ENCODE measurements around the gene TPRG1L.

TPRG1L gene

DNA sequence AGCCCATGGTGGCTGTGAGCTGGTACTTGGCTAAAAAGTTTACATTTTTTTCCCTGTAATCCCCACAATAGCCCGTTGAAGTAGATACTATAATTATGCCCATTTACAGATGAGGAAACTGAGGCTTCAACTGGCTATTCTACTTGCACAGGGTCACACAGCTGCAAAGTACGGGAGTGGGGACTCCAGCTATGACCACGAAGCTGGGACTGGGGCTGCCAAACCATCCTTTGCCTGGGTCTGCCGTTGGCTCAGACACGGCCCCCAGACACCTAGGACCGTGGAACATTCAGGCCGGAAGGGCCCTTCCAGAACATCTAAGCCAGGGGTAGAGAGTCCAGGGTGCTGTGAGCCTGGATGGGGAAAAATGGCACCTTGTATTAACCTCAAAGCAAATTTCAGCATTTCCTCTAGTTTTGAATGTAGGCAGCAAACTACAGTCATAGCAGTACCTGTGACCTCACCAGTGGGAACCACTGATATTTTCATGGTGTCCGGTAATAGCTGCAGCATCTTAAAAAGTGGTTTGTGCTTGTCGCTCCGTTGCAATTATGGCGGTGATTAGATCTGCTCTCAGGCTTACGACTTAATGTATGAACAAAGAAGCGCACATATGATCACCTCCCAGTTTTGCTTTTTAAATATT, 31.8 kb downstream of the TPRG1L start:
- H3K4me3 ChIP-seq (ENCODE audit: control insufficient read depth, low read depth, low read length): no peak overlapping the region
- TF ChIP-seq, protein P1, sequence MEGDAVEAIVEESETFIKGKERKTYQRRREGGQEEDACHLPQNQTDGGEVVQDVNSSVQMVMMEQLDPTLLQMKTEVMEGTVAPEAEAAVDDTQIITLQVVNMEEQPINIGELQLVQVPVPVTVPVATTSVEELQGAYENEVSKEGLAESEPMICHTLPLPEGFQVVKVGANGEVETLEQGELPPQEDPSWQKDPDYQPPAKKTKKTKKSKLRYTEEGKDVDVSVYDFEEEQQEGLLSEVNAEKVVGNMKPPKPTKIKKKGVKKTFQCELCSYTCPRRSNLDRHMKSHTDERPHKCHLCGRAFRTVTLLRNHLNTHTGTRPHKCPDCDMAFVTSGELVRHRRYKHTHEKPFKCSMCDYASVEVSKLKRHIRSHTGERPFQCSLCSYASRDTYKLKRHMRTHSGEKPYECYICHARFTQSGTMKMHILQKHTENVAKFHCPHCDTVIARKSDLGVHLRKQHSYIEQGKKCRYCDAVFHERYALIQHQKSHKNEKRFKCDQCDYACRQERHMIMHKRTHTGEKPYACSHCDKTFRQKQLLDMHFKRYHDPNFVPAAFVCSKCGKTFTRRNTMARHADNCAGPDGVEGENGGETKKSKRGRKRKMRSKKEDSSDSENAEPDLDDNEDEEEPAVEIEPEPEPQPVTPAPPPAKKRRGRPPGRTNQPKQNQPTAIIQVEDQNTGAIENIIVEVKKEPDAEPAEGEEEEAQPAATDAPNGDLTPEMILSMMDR (IDR thresholded peaks at IDR 0.05; ENCODE audit: control insufficient read depth, insufficient read depth, low read depth, low read length, missing control alignments): no peak

GRCh38 chr1:3657096-3657475, 32.3 kb downstream of the TPRG1L start:
- no peak for DNase-seq (ENCODE audit: low read depth)
- TF ChIP-seq, protein P1 (IDR thresholded peaks at IDR 0.05; ENCODE audit: control insufficient read depth, insufficient read depth, low read depth, low read length, missing control alignments): no peak
- no peak overlapping the region for H3K4me3 ChIP-seq (ENCODE audit: control insufficient read depth, low read depth, low read length)

More for the DNA sequence above, 31.8 kb downstream of the TPRG1L start:
- no peak for DNase-seq (ENCODE audit: low read depth)

- no peak for DNase-seq (ENCODE audit: low read depth)
- TF ChIP-seq, protein P1 (IDR thresholded peaks at IDR 0.05; ENCODE audit: control insufficient read depth, insufficient read depth, low read depth, low read length, missing control alignments): no peak
- no peak overlapping the region for H3K4me3 ChIP-seq (ENCODE audit: control insufficient read depth, low read depth, low read length)
Observed at GRCh38 chr1:3657578-3658230, 32.9 kb downstream of the TPRG1L start.

- no peak overlapping the region for H3K4me3 ChIP-seq (ENCODE audit: control insufficient read depth, low read depth, low read length)
- no peak for DNase-seq (ENCODE audit: low read depth)
- TF ChIP-seq, protein P1 (IDR thresholded peaks at IDR 0.05; ENCODE audit: control insufficient read depth, insufficient read depth, low read depth, low read length, missing control alignments): no peak
Observed at GRCh38 chr1:3658231-3658615, 33.4 kb downstream of the TPRG1L start.

GRCh38 chr1:3659093-3659492, 34.3 kb downstream of the TPRG1L start:
- TF ChIP-seq, protein P1 (IDR thresholded peaks at IDR 0.05; ENCODE audit: control insufficient read depth, insufficient read depth, low read depth, low read length, missing control alignments): no peak
- H3K4me3 ChIP-seq (ENCODE audit: control insufficient read depth, low read depth, low read length): no peak overlapping the region
- no peak for DNase-seq (ENCODE audit: low read depth)

DNA sequence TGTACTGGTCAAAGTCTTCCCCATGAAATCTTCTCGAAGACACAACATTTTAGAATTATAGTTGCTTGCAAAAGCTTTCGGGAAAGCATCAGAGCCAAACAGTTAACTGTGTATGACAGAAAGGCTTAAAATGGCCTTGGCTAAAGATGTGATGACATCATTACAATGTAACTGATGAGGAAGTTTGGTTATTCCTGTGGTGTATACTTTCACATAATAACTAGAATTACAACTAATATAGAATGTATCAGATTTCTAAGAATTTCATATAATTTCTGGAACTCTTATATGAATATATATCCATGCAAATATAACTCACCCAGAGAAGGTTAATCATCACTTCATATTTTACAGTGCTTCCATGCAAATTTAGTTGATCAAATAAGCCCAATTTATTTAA, 35.9 kb downstream of the TPRG1L start:
- no peak overlapping the region for H3K4me3 ChIP-seq (ENCODE audit: control insufficient read depth, low read depth, low read length)
- TF ChIP-seq, protein P1 (IDR thresholded peaks at IDR 0.05; ENCODE audit: control insufficient read depth, insufficient read depth, low read depth, low read length, missing control alignments): no peak
- DNase-seq (ENCODE audit: low read depth): no peak

Data from AG09309 (cell line).